ENCODE results near the gene PSTPIP1. TPM values are rescaled to one million over a fixed set of nuclear protein-coding genes. Genes with fewer than 3 reads are reported as not detected.

Gene PSTPIP1
- total and polyA plus RNA-seq, 2 of the 8 experiments (the other 6 are each of a cell fraction or from before 2014, with no cell fraction given), result 1.6 to 1.8 TPM

DNA sequence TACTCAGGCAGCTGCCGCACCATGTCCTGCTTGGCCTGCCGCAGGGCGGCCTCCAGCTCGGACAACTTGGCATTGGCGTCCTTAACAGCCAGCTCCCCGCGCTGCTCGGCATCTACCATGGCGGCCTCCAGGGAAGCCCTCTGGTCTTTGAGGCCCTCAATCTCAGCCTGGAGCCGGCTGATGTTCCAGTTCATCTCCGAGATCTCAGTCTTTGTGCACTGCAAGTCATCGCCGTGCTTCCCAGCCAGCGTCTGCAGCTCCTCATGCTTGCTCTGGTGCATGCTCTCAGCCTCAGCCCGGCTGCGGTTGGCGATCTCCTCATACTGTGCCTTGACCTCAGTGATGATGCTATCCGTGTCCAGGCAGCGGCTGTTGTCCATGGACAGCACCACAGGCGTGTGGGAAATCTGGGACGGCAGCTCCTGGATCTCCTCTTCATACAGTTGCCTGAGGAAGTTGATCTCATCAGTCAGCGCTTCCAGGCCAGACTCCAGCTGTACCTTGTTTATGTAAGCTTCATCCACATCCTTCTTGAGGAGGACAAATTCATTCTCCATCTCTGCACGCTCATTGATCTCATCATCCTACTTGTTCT is 15.5 kb upstream of the PSTPIP1 start:
- no peak overlapping the region for H3K23ac ChIP-seq (ENCODE audit: insufficient read length)
- no peak for TF ChIP-seq SP4 (IDR thresholded peaks at IDR 0.05; ENCODE audit: low read length)
- no peak for TF ChIP-seq NANOG (IDR thresholded peaks at IDR 0.05; ENCODE audit: insufficient read depth, low read depth, low read length, poor library complexity, severe bottlenecking)
- no peak for TF ChIP-seq HDAC2 (IDR thresholded peaks at IDR 0.05; ENCODE audit: borderline replicate concordance in 1 of 2, low read depth in 2 of 2, low read length in 2 of 2)
- TF ChIP-seq JUND (IDR thresholded peaks at IDR 0.05; ENCODE audit: low read length), result no peak
- TF ChIP-seq RXRA (IDR thresholded peaks at IDR 0.05; ENCODE audit: insufficient read depth, low read depth, low read length), result no peak
- TF ChIP-seq SRF (IDR thresholded peaks at IDR 0.05; ENCODE audit: low read depth, low read length), result no peak
- no peak for TF ChIP-seq BRCA1 (IDR thresholded peaks at IDR 0.05; ENCODE audit: low read depth, low read length)
- H3K27me3 ChIP-seq (replicated peaks in 1 of 4; ENCODE audit: control insufficient read depth in 3 of 4, extremely low read depth in 1 of 4, insufficient read depth in 3 of 4, low read length in 3 of 4), result no peaks in the 10 kb centered on the region; a peak in 1 of 7 replicates
- H3K23me2 ChIP-seq (ENCODE audit: low read depth, low read length), result no peaks in the 10 kb centered on the region
- no peaks in the 10 kb centered on the region for H3K79me2 ChIP-seq (ENCODE audit: control insufficient read depth in 1 of 2, insufficient read depth in 2 of 2, low read length in 2 of 2)
- no peak overlapping the region for H3K18ac ChIP-seq (ENCODE audit: extremely low read depth, low read length)
- no peaks in the 10 kb centered on the region for H4K20me1 ChIP-seq (replicated peaks in 1 of 2; ENCODE audit: control insufficient read depth in 1 of 2, insufficient read depth in 2 of 2, low read length in 2 of 2)
- CTCF ChIA-PET (ENCODE audit: partially characterized antibody), result interaction anchor here (1.0 to 2.2 kb wide), 6 partner anchors 16 to 138 kb away, joined by 3 to 9 read pairs (median 4); no protein-coding TSS in a partner anchor
- H3K4me2 ChIP-seq (ENCODE audit: insufficient read depth in 1 of 2, low read depth in 2 of 2, low read length in 2 of 2), result no peak overlapping the region
- H4K91ac ChIP-seq (replicated peaks; ENCODE audit: insufficient read length, low read length), result no peak overlapping the region
- H2AK5ac ChIP-seq (ENCODE audit: low read depth, low read length), result no peak overlapping the region
- H2BK120ac ChIP-seq (replicated peaks; ENCODE audit: low read depth, low read length), result no peak overlapping the region
- FAIRE-seq (no peak), DNase-seq (ENCODE audit: low read depth in 1 of 2, low spot score in 2 of 2) (no peak)
- H3K4me3 ChIP-seq (ENCODE audit: extremely low read depth in 1 of 4, insufficient read depth in 2 of 4, low read depth in 3 of 4, low read length in 4 of 4), result no peak overlapping the region
- no peak overlapping the region; the same call in 1 of the 2 replicates for H4K8ac ChIP-seq (ENCODE audit: extremely low read depth, insufficient read depth, low read length)
- peaks cover 0 to 9% of the 10 kb centered on the region in 2 experiments; a peak in 1 of 4 replicates for H3K9me3 ChIP-seq (ENCODE audit: insufficient read depth in 2 of 2, low read depth in 1 of 2, low read length in 1 of 2)
- H2AFZ ChIP-seq (ENCODE audit: low read length), result no peak overlapping the region
- no peak overlapping the region for H2BK20ac ChIP-seq (ENCODE audit: low read length)
- no peak overlapping the region for H2BK12ac ChIP-seq (ENCODE audit: low read depth, low read length)
- no peak overlapping the region for H3K27ac ChIP-seq (ENCODE audit: low read depth, low read length)
- no peaks in the 10 kb centered on the region; a peak in 1 of 7 replicates for H3K4me1 ChIP-seq (replicated peaks in 1 of 4; ENCODE audit: control insufficient read depth in 3 of 4, insufficient read depth in 4 of 4, low read length in 3 of 4)
- no peak overlapping the region for H2BK15ac ChIP-seq (ENCODE audit: low read length)
- H3K79me1 ChIP-seq (ENCODE audit: low read depth, low read length), result no peaks in the 10 kb centered on the region
- no peak overlapping the region for H2BK5ac ChIP-seq (ENCODE audit: low read depth, low read length)
- H3K9ac ChIP-seq (replicated peaks in 1 of 4; ENCODE audit: extremely low read depth in 1 of 4, low read depth in 3 of 4, low read length in 3 of 4), result no peak overlapping the region
- POLR2A ChIA-PET (ENCODE audit: partially characterized antibody), result no interaction called here
- no peak overlapping the region for H3K14ac ChIP-seq (ENCODE audit: insufficient read length)
- no peak overlapping the region for H4K5ac ChIP-seq (ENCODE audit: insufficient read length, low read depth, low read length)
- no peak overlapping the region for H3K4ac ChIP-seq (replicated peaks; ENCODE audit: insufficient read length, low read depth, low read length)
- WGBS, 2 experiments (ENCODE audit: extremely low coverage in 1 of 2, insufficient coverage in 1 of 2, insufficient read length in 1 of 2, insufficient replicate concordance in 2 of 2, low coverage in 1 of 2, low lambda C conversion rate in 2 of 2, missing lambda C conversion rate in 1 of 2), result 96% methylated on average over 23 of the region's 23 CpGs; no CpG with 5 or more reads in 1 of the 2 experiments
- no peaks in the 10 kb centered on the region for H3K36me3 ChIP-seq (ENCODE audit: control insufficient read depth in 2 of 4, insufficient read depth in 4 of 4, low read length in 3 of 4)
- no peak overlapping the region for H3K56ac ChIP-seq (replicated peaks; ENCODE audit: insufficient read length, low read depth, low read length)
